Gastroesophageal sphincter (tissue), 3 donors: ENCODE measurements around the gene SH3BP2.

ENCODE experiments used
- EP300 ChIP-seq: sonication (generic); formaldehyde crosslinking; IDR thresholded peaks from one replicate; pipeline ENCODE4 v1.6.1; 2017; ENCODE audit warnings: antibody characterized with exemption, mild to moderate bottlenecking
- POLR2A ChIP-seq, 2 donors: fragments of 450-650 bp; IDR thresholded peaks; one replicate each; pipeline ENCODE4 v1.6.1; 2017; ENCODE audit warnings: antibody characterized with exemption in 2 of 2, mild to moderate bottlenecking in 2 of 2, moderate library complexity in 1 of 2
- POLR2AphosphoS5 ChIP-seq: sonication (generic); formaldehyde crosslinking; IDR thresholded peaks from one replicate; pipeline ENCODE4 v1.6.1; 2017; ENCODE audit warnings: antibody characterized with exemption
- TF ChIP-seq, protein P1 (sequence below), 4 experiments: fragments of 200-600 bp in 2 of 4; fragments of 450-650 bp in 2 of 4; sonication (generic) in 1 of 4; IDR thresholded peaks; one replicate each; pipeline ENCODE4 v1.5.1; 2017 to 2019; ENCODE audit warnings: antibody characterized with exemption in 4 of 4, mild to moderate bottlenecking in 2 of 4, moderate library complexity in 2 of 4

GRCh38 chr4:2849267-2850152, 56.6 kb downstream of the SH3BP2 start:
- TF ChIP-seq POLR2AphosphoS5, result no peak
- TF ChIP-seq, protein P1, sequence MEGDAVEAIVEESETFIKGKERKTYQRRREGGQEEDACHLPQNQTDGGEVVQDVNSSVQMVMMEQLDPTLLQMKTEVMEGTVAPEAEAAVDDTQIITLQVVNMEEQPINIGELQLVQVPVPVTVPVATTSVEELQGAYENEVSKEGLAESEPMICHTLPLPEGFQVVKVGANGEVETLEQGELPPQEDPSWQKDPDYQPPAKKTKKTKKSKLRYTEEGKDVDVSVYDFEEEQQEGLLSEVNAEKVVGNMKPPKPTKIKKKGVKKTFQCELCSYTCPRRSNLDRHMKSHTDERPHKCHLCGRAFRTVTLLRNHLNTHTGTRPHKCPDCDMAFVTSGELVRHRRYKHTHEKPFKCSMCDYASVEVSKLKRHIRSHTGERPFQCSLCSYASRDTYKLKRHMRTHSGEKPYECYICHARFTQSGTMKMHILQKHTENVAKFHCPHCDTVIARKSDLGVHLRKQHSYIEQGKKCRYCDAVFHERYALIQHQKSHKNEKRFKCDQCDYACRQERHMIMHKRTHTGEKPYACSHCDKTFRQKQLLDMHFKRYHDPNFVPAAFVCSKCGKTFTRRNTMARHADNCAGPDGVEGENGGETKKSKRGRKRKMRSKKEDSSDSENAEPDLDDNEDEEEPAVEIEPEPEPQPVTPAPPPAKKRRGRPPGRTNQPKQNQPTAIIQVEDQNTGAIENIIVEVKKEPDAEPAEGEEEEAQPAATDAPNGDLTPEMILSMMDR (IDR thresholded peaks at IDR 0.05), result no peak
- no peak for TF ChIP-seq POLR2A (IDR thresholded peaks at IDR 0.05)
- TF ChIP-seq EP300, result no peak
